H9 (cell line): ENCODE data around the gene TRUB2. TPM values are rescaled to one million over a fixed set of nuclear protein-coding genes. Genes with fewer than 3 reads are reported as not detected.

ENCODE experiments used
- DNase-seq: peaks from one replicate; pipeline ENCODE4 v3.0.0-alpha.2; 2017
- H2AFZ ChIP-seq: one replicate; pipeline ENCODE4 v1.6.1; 2013; ENCODE audit warnings: mild to moderate bottlenecking, low read length, control low read depth, moderate library complexity
- H2AK5ac ChIP-seq: 2 replicates; pipeline ENCODE4 v1.6.1; 2013; ENCODE audit warnings: low read length, control low read depth, mixed read lengths; ENCODE audit not compliant: insufficient read length
- H2BK120ac ChIP-seq: one replicate; pipeline ENCODE4 v1.6.1; 2013; ENCODE audit warnings: low read depth, mild to moderate bottlenecking, low read length, control low read depth, inconsistent platforms; ENCODE audit not compliant: poor library complexity, severe bottlenecking
- H2BK12ac ChIP-seq: 2 replicates; pipeline ENCODE4 v1.6.1; 2013; ENCODE audit warnings: low read length, control low read depth, mixed read lengths, low read depth; ENCODE audit not compliant: insufficient read length
- H2BK15ac ChIP-seq: 2 replicates; pipeline ENCODE4 v1.6.1; 2013; ENCODE audit warnings: low read depth, low read length, control low read depth
- H2BK20ac ChIP-seq: one replicate; pipeline ENCODE4 v1.6.1; 2013; ENCODE audit warnings: low read depth, mild to moderate bottlenecking, low read length, control low read depth, inconsistent platforms; ENCODE audit not compliant: poor library complexity, severe bottlenecking
- H2BK5ac ChIP-seq: 2 replicates; pipeline ENCODE4 v1.6.1; 2013; ENCODE audit warnings: low read length, control low read depth, mixed read lengths; ENCODE audit not compliant: insufficient read length
- H3K14ac ChIP-seq: 2 replicates; pipeline ENCODE4 v1.6.1; 2013; ENCODE audit warnings: low read length, control low read depth; ENCODE audit not compliant: insufficient read depth
- H3K18ac ChIP-seq: 2 replicates; pipeline ENCODE4 v1.6.1; 2013; ENCODE audit warnings: low read depth, mild to moderate bottlenecking, mixed read lengths, low read length, control low read depth; ENCODE audit not compliant: insufficient read length
- H3K23ac ChIP-seq: 2 replicates; pipeline ENCODE4 v1.6.1; 2013; ENCODE audit warnings: low read length, control low read depth, mixed read lengths, low read depth; ENCODE audit not compliant: insufficient read length
- H3K23me2 ChIP-seq: 2 replicates; pipeline ENCODE4 v1.6.1; 2013; ENCODE audit warnings: low read depth, mild to moderate bottlenecking, mixed read lengths, low read length, control low read depth; ENCODE audit not compliant: insufficient read length, poor library complexity, severe bottlenecking
- H3K27ac ChIP-seq: 2 replicates; pipeline ENCODE4 v1.5.1; 2013; ENCODE audit warnings: low read length, control low read depth, mixed read lengths, low read depth; ENCODE audit not compliant: insufficient read length
- H3K27me3 ChIP-seq: 2 replicates; pipeline ENCODE4 v1.6.1; 2013; ENCODE audit warnings: low read length, control low read depth, inconsistent platforms; ENCODE audit not compliant: insufficient read depth
- H3K4ac ChIP-seq: 2 replicates; pipeline ENCODE4 v1.6.1; 2013; ENCODE audit warnings: low read depth, mild to moderate bottlenecking, control low read depth, inconsistent platforms, low read length, moderate library complexity
- H3K4me1 ChIP-seq: 2 replicates; pipeline ENCODE4 v1.6.1; 2013; ENCODE audit warnings: low read length, control low read depth, inconsistent platforms; ENCODE audit not compliant: insufficient read depth
- H3K4me2 ChIP-seq: 2 replicates; pipeline ENCODE4 v1.6.1; 2013; ENCODE audit warnings: low read length, control low read depth, mixed read lengths; ENCODE audit not compliant: insufficient read length, insufficient read depth
- H3K56ac ChIP-seq: 2 replicates; pipeline ENCODE4 v1.6.1; 2013; ENCODE audit warnings: low read depth, mild to moderate bottlenecking, mixed read lengths, low read length, control low read depth; ENCODE audit not compliant: insufficient read length
- H3K79me1 ChIP-seq: 2 replicates; pipeline ENCODE4 v1.6.1; 2013; ENCODE audit warnings: low read depth, mild to moderate bottlenecking, moderate library complexity, low read length, control low read depth, inconsistent platforms; ENCODE audit not compliant: insufficient read depth, poor library complexity, severe bottlenecking
- H3K79me2 ChIP-seq: 2 replicates; pipeline ENCODE4 v1.6.1; 2013; ENCODE audit warnings: low read length, control low read depth, inconsistent platforms; ENCODE audit not compliant: insufficient read depth
- H3K9ac ChIP-seq: 2 replicates; pipeline ENCODE4 v1.6.1; 2013; ENCODE audit warnings: low read length, control low read depth, mixed read lengths; ENCODE audit not compliant: insufficient read length; ENCODE audit errors: extremely low read depth
- H3K9me3 ChIP-seq: one replicate; pipeline ENCODE4 v1.6.1; 2013; ENCODE audit warnings: low read depth, low read length, inconsistent platforms; ENCODE audit not compliant: control insufficient read depth
- H3T11ph ChIP-seq: one replicate; pipeline ENCODE4 v1.6.1; 2013; ENCODE audit warnings: mild to moderate bottlenecking, low read length, control low read depth, inconsistent platforms
- H4K20me1 ChIP-seq: one replicate; pipeline ENCODE4 v1.6.1; 2013; ENCODE audit not compliant: control insufficient read depth, insufficient read length, insufficient read depth
- H4K5ac ChIP-seq: 2 replicates; pipeline ENCODE4 v1.6.1; 2013; ENCODE audit warnings: low read depth, mild to moderate bottlenecking, mixed read lengths, low read length, control low read depth; ENCODE audit not compliant: insufficient read length
- H4K8ac ChIP-seq: replicated peaks from 2 replicates; pipeline ENCODE4 v1.6.1; 2013; ENCODE audit warnings: low read length, control low read depth, mixed read lengths, low read depth; ENCODE audit not compliant: insufficient read length
- H4K91ac ChIP-seq: 2 replicates; pipeline ENCODE4 v1.6.1; 2013; ENCODE audit warnings: low read depth, mild to moderate bottlenecking, moderate library complexity, mixed read lengths, low read length, control low read depth; ENCODE audit not compliant: insufficient read length
- H3K27ac Mint-ChIP-seq, 3 experiments: 2 replicates in 2 of 3; 3 replicates in 1 of 3; pipeline ENCODE4 v1.8.0; 2020 to 2021; ENCODE audit warnings: mixed read lengths in 3 of 3, mild to moderate bottlenecking in 1 of 3, moderate library complexity in 1 of 3
- H3K27me3 Mint-ChIP-seq: 2 replicates; pipeline ENCODE4 v1.8.0; 2021; ENCODE audit warnings: low read depth, mild to moderate bottlenecking, moderate library complexity, mixed read lengths
- H3K36me3 Mint-ChIP-seq, 3 experiments: 2 replicates in 2 of 3; 3 replicates in 1 of 3; pipeline ENCODE4 v1.8.0; 2020 to 2021; ENCODE audit warnings: low read depth in 3 of 3, mixed read lengths in 3 of 3; ENCODE audit not compliant: insufficient read depth in 1 of 3
- H3K4me1 Mint-ChIP-seq, 2 experiments: 2 replicates each; pipeline ENCODE4 v1.8.0; 2020; ENCODE audit warnings: mixed read lengths in 2 of 2
- H3K4me3 Mint-ChIP-seq, 2 experiments: 2 replicates in 1 of 2; 3 replicates in 1 of 2; pipeline ENCODE4 v1.8.0; 2020 to 2021; ENCODE audit warnings: mild to moderate bottlenecking in 2 of 2, mixed read lengths in 2 of 2, moderate library complexity in 1 of 2
- H3K9me3 Mint-ChIP-seq, 2 experiments: 2 replicates in 1 of 2; 3 replicates in 1 of 2; pipeline ENCODE4 v1.8.0; 2020; ENCODE audit warnings: mild to moderate bottlenecking in 2 of 2, mixed read lengths in 2 of 2, moderate library complexity in 1 of 2
- WGBS: extraction: QIAGEN DNeasy Blood & Tissue Kit; methylation state at CpG from one replicate; pipeline ENCODE4 v1.1.7; 2013; ENCODE audit warnings: missing lambda C conversion rate, low lambda C conversion rate, mixed read lengths; ENCODE audit not compliant: insufficient read length; ENCODE audit errors: extremely low coverage; 5-methylcytosine and 5-hydroxymethylcytosine counted together
- total RNA-seq: library from RNA; stranded (reverse); gene quantifications from 2 replicates; pipeline ENCODE4 v1.2.1, GENCODE V29; 2021
- TF ChIP-seq, protein P1 (sequence below): fragments of 200-600 bp; sonication (generic); conservative IDR thresholded peaks from 3 replicates; pipeline ENCODE4 v1.8.0; 2021; ENCODE audit warnings: antibody characterized with exemption, mild to moderate bottlenecking

Gene TRUB2
- total RNA-seq, 1 experiment from 2014 or later = 38.3 TPM

DNA sequence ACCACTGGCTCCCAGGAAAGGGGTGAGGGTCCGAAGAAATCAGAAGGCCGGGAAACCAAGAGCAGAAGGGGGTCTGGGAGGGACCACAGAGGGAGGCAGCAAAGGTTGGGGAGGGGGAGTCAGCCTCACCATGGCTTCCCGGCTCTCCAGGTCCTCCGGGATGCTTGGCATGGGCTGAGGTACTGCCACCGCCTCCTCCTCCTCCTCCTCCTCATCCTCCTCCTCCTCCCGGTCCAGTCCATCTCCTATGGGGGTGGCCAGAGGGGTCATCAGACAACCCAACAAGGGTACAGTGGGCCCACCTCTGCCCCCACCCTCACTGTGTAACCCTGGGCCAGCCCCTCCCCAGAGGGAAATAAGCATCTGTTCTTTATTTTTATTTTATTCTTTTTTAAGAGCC, 63.9 kb downstream of the TRUB2 start:
- Histone ChIP-seq H3K23ac (no peak overlapping the region), H3K4me1 (no peaks in the 10 kb centered on the region), H2BK15ac (no peak overlapping the region), H3K79me1 (no peaks in the 10 kb centered on the region), H2BK5ac (no peak overlapping the region), H3K18ac (no peak overlapping the region), H3K27ac (no peak overlapping the region), H3K27me3 (no peaks in the 10 kb centered on the region), H3K79me2 (no peaks in the 10 kb centered on the region), H2BK12ac (no peak overlapping the region), H3K9ac (no peak overlapping the region), H3K4me2 (no peak overlapping the region), H4K5ac (no peak overlapping the region), H3K56ac (no peak overlapping the region), H4K20me1 (no peaks in the 10 kb centered on the region), H2AK5ac (no peak overlapping the region), H2AFZ (no peak overlapping the region), H2BK120ac (no peak overlapping the region), H3T11ph (no peak overlapping the region), H3K23me2 (no peaks in the 10 kb centered on the region), H3K9me3 (no peaks in the 10 kb centered on the region), H3K4ac (no peak overlapping the region), H4K8ac (no peak overlapping the region), H4K91ac (no peak overlapping the region), H2BK20ac (no peak overlapping the region), H3K14ac (no peak overlapping the region)
- no peak for DNase-seq
- Mint-ChIP-seq H3K27me3 (no peaks in the 10 kb centered on the region; the same call in 1 of the 2 replicates), H3K4me3 (no peak overlapping the region; a peak in 1 of 5 replicates), H3K4me1 (peaks cover 2 to 19% of the 10 kb centered on the region in 2 experiments), H3K9me3 (no peaks in the 10 kb centered on the region), H3K27ac (no peak overlapping the region; a peak in 1 of 7 replicates), H3K36me3 (peaks cover 23 to 58% (median 48%) of the 10 kb centered on the region in 3 experiments)
- no CpG with 5 or more reads among the region's 6 CpGs for WGBS
- TF ChIP-seq, protein P1, sequence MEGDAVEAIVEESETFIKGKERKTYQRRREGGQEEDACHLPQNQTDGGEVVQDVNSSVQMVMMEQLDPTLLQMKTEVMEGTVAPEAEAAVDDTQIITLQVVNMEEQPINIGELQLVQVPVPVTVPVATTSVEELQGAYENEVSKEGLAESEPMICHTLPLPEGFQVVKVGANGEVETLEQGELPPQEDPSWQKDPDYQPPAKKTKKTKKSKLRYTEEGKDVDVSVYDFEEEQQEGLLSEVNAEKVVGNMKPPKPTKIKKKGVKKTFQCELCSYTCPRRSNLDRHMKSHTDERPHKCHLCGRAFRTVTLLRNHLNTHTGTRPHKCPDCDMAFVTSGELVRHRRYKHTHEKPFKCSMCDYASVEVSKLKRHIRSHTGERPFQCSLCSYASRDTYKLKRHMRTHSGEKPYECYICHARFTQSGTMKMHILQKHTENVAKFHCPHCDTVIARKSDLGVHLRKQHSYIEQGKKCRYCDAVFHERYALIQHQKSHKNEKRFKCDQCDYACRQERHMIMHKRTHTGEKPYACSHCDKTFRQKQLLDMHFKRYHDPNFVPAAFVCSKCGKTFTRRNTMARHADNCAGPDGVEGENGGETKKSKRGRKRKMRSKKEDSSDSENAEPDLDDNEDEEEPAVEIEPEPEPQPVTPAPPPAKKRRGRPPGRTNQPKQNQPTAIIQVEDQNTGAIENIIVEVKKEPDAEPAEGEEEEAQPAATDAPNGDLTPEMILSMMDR = no peak
